Mesothelial cell of epicardium (in vitro differentiated cells): ENCODE data around the gene EXD2. TPM values are rescaled to one million over a fixed set of nuclear protein-coding genes. Genes with fewer than 3 reads are reported as not detected.

Experiments
- DNase-seq, 2 experiments: peaks; one replicate each; pipeline ENCODE4 v3.0.0; 2021; ENCODE audit warnings: low spot score in 2 of 2; ENCODE audit not compliant: unreplicated experiment in 2 of 2
- H3K27ac Mint-ChIP-seq: 2 replicates; pipeline ENCODE4 v1.8.0; 2021; ENCODE audit warnings: mixed read lengths
- H3K27me3 Mint-ChIP-seq: 2 replicates; pipeline ENCODE4 v1.8.0; 2021; ENCODE audit warnings: low read depth, mixed read lengths
- H3K36me3 Mint-ChIP-seq: 2 replicates; pipeline ENCODE4 v1.8.0; 2021; ENCODE audit warnings: mixed read lengths
- H3K4me1 Mint-ChIP-seq: 2 replicates; pipeline ENCODE4 v1.8.0; 2021; ENCODE audit warnings: mixed read lengths
- H3K4me3 Mint-ChIP-seq: 2 replicates; pipeline ENCODE4 v1.8.0; 2021; ENCODE audit warnings: mild to moderate bottlenecking, moderate library complexity, mixed read lengths
- H3K9me3 Mint-ChIP-seq: 2 replicates; pipeline ENCODE4 v1.8.0; 2021; ENCODE audit warnings: mixed read lengths
- total RNA-seq: library from RNA; stranded (reverse); gene quantifications from 3 replicates; pipeline ENCODE4 v1.2.1, GENCODE V29; 2021
- TF ChIP-seq, protein P1 (sequence below): fragments of 200-600 bp; sonication (generic); IDR thresholded peaks from one replicate; pipeline ENCODE4 v1.5.0; 2021; ENCODE audit warnings: antibody characterized with exemption; ENCODE audit not compliant: unreplicated experiment

The EXD2 gene
- total RNA-seq, 1 donor from 2014 or later: 30.6 TPM

DNA sequence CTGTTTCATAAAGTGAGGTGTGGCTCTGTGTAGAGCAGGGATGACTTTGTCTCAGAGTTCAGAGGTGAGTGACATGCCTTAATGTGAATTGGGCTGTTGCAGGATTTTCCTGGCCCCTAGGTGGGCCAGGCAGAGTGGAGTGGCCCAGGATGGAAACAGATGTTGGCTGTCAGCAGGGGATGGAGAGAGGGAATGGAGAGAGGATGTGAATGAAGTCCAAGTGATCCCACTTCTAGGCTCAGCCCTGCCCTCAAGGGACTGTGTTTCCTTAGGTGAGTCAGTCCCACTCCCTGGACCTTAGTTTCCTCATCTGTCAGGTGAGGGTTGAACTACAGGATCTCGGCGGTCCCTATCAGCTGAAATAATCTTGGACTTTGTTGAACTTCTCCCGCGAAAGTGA lies 76.2 kb downstream of the EXD2 start:
- Mint-ChIP-seq H3K9me3 (no peaks in the 10 kb centered on the region), H3K4me1 (no peaks in the 10 kb centered on the region), H3K27ac (no peak overlapping the region), H3K36me3 (no peaks in the 10 kb centered on the region), H3K4me3 (no peak overlapping the region), H3K27me3 (peaks cover 28% of the 10 kb centered on the region)
- TF ChIP-seq, protein P1, sequence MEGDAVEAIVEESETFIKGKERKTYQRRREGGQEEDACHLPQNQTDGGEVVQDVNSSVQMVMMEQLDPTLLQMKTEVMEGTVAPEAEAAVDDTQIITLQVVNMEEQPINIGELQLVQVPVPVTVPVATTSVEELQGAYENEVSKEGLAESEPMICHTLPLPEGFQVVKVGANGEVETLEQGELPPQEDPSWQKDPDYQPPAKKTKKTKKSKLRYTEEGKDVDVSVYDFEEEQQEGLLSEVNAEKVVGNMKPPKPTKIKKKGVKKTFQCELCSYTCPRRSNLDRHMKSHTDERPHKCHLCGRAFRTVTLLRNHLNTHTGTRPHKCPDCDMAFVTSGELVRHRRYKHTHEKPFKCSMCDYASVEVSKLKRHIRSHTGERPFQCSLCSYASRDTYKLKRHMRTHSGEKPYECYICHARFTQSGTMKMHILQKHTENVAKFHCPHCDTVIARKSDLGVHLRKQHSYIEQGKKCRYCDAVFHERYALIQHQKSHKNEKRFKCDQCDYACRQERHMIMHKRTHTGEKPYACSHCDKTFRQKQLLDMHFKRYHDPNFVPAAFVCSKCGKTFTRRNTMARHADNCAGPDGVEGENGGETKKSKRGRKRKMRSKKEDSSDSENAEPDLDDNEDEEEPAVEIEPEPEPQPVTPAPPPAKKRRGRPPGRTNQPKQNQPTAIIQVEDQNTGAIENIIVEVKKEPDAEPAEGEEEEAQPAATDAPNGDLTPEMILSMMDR: no peak
- no peak for DNase-seq

DNA sequence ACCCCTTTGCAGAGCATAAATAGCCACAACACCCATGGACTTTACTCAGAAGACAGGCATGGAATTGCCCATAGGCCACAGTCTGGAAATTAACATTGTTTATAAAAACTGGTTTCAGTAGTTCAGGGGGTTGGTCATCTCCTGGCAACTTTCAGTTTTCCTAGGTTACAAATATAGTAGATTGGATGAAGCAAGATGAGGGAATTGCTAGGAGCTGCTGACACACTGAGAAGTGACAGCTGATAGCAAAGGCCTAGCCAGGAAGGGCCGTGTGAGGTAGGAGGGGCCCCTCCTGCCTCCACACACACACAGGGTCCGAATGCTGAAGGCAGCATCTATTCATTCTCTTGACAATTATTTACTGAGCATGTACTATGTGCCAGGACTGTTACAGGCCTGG lies 76.9 kb downstream of the EXD2 start:
- Mint-ChIP-seq H3K4me1 (no peaks in the 10 kb centered on the region), H3K9me3 (no peaks in the 10 kb centered on the region), H3K27ac (no peak overlapping the region), H3K4me3 (no peak overlapping the region), H3K27me3 (peaks cover 21% of the 10 kb centered on the region), H3K36me3 (no peaks in the 10 kb centered on the region)
- TF ChIP-seq, protein P1: no peak
- no peak for DNase-seq

DNA sequence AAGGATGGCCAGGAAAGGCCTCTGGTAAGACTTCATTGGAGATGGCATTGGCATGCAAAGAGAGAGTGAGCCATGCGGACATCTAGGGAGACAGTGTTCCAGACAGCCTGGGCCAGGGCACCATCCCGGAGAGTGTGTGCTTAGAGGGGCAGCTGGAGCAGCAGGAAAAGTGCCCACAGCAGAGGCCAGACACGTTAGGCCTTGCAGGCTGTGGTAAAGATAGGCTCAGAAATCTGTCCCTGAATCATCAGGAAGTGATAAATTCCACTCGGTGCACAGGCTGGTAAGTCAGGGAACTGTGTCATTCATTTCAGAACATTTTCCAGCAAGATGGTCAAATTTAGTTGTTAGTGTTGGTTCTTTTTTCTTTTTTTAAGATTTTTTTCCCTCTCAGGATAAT lies 77.5 kb downstream of the EXD2 start:
- peaks cover 19% of the 10 kb centered on the region for H3K27me3 Mint-ChIP-seq
- no peak for DNase-seq
- TF ChIP-seq, protein P1: no peak
- no peaks in the 10 kb centered on the region for H3K36me3 Mint-ChIP-seq
- H3K4me3 Mint-ChIP-seq: no peak overlapping the region
- no peaks in the 10 kb centered on the region for H3K9me3 Mint-ChIP-seq
- H3K27ac Mint-ChIP-seq: no peak overlapping the region
- H3K4me1 Mint-ChIP-seq: no peaks in the 10 kb centered on the region

DNA sequence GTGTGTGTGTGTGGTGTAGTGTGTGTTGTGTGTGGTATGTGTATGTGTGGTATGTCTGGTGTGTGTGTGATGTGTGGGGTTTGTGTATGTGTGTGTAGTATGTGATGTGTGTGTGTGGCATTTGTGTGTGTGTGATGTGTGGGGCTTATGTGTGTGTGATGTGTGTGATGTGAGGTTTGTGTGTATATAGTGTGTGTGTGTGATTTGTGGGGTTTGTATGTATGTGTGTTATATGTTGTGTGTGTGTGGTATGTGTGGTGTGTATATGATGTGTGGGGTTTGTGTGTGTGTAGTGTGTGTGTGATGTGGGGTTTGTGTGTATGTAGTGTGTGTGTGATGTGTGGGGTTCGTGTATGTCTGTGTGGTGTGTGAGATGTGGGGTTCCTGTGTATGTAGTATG lies 78.1 kb downstream of the EXD2 start:
- Mint-ChIP-seq H3K4me3 (no peak overlapping the region), H3K27ac (no peak overlapping the region)

DNA sequence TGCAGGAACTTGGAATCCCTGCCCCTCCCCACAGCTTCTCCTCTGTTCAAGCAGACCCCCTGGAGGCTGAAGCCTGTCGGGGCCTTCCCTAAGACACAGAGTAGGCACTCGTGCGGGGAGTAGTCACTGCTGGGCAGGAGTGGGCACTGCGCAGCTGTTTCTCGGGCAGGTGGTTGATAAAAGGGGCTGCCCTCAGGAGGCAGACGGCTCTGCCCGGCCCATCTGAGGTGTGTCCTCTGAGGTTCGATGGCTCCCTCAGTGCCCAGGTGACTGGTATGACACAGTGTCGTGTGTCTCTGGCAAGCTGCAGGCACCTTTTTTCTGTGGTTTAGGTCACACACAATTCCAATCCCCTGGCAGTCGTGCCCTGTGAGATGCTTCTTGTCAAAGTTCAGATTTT lies 78.8 kb downstream of the EXD2 start:
- H3K4me3 Mint-ChIP-seq: no peak overlapping the region
- TF ChIP-seq, protein P1: no peak
- no peak overlapping the region for H3K27ac Mint-ChIP-seq
- peaks cover 17% of the 10 kb centered on the region for H3K27me3 Mint-ChIP-seq
- no peak for DNase-seq
- H3K4me1 Mint-ChIP-seq: no peaks in the 10 kb centered on the region
- no peaks in the 10 kb centered on the region for H3K9me3 Mint-ChIP-seq
- no peaks in the 10 kb centered on the region for H3K36me3 Mint-ChIP-seq

More for the DNA sequence above, 78.1 kb downstream of the EXD2 start:
- no peak for DNase-seq
- Mint-ChIP-seq H3K9me3 (no peaks in the 10 kb centered on the region), H3K27me3 (peaks cover 16% of the 10 kb centered on the region), H3K36me3 (no peaks in the 10 kb centered on the region), H3K4me1 (no peaks in the 10 kb centered on the region)
- TF ChIP-seq, protein P1: no peak
